GM21367 (cell line): ENCODE measurements around the gene RPP25L.

Source experiments
- ATAC-seq: cut with Tn5 transposase; IDR thresholded peaks from one replicate; pipeline ENCODE4 v1.9.1; 2021; ENCODE audit not compliant: unreplicated experiment

Gene RPP25L

DNA sequence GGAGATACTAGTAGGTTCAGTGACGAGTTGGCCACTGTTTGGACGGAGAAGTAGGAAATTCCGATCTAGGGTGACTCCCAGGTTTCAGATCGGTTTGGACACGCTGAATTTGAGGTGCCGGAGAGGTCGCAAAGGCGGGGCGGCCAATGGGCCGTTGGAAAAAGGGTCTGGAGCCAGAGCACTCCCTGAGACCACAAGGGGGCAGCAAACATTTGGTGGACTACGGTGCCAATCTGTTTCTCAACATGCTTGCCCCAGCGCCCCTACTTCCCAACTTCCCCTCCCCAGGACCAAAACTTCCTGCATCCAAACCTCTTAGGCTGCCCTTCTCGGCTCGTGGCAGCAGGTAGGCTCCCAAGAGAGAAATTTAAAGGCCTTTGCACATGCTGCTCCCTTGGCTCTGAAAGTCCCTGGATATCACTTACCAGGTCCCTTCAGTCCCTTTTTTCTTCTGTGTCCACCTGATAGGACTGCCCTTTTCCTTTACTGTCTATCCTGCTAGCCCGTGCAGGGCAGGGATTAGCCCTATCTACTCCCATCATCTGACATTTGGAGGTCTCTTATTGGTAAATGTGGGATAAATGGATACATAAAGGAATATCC lies 992 bp upstream of the RPP25L start:
- ATAC-seq: peak; percentile 43

DNA sequence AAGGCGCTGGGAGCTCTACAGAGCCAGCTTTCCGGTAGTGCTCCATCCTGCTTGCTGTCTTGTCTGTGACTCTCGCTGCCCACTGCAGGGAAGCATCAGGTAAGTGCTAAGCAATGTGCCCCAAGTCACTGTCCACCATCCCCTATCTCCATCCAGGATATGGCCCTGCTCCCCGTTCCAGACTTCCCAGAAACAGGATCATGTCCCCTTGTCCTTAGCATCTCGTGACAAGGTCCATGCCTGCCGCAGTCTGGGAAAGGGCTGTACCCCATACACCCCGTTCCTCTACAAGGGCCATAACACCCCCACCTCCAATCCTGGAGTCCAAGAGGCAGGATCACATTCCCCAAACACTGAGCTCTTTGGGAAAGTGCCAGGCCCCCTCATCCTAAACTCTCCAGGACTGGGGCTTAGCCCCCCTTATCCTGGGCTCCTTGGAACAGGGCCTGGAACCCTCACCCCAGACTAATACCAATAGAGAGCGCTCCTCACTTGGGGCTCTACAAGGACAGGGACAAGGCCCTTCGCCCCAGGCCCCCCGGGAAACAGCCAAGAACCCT lies 566 bp downstream of the RPP25L start:
- ATAC-seq: no peak

DNA sequence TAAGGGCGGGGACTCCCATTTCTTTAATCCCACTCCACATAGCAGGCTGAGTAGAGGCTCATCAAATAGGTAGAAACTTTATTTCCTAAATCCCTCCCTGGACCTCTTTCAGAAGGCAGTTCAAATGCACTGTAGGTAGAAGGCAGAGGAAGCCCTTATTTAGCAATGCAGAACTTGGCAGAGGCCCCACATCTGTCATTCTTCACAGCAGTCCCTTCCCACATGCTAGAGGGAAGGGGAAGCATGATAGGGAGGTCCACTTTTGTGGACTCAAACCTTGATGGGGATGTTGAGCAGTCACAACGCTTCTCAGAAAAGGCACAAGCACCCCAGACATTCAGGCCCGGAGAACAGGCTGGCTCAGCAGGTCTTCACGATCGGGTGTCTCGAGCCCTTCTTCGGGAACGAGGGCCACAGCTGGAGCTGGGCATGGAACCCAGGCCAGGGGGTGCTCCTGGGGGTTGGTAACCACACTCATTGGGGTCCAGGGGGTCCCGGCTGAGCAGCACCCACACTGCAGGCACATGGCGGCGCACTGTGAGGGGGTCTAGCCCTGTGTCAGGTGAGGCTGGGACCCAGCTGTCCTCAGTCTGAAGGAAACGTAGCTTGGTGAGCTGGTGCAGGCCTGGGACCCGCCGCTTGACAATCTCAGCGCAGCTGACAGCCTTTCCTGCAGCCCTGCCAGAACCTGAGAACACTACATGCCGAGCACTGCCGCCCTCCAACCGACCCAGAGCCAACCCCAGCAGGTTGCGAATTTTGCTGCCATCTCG lies 1.3 kb downstream of the RPP25L start:
- no peak for ATAC-seq

DNA sequence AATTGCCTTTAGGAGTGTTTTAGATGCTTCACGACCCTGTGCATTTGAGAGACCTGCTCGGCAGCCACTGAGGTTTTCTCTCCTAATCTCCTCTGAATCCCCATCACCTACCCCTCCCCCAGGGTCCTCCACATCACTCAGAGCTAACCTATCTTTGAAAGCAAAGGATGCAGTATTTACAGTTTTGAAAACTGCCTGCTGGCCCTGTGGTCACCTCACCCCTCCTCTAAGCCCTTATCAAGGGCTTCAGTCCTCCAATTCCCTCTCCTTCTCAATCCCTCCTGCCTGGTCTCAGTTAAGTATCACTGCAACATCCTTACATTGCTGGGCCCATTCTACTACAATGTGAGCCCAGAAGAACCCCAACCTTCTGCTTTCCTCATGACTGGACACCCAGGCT lies 4.6 kb downstream of the RPP25L start:
- no peak for ATAC-seq

DNA sequence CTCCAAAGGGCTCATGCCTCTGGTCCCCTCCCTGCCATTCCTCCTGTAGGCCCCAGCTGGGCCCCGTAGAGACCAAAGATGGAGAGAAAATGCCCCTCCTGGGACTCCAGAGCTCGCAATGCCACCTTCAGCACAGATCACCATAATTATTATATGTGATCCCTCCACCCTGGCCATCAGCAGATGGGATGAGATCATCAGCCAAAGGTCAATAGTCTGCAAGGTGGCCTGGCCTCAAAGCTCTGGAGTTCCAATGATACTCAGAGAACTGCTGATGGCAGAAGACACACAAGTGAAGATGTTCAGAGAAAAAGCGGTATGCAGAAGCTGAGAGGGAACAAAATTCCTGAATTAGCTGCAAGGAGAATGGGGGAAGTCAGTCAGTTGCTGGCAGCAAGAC lies 5.0 kb downstream of the RPP25L start:
- no peak for ATAC-seq

DNA sequence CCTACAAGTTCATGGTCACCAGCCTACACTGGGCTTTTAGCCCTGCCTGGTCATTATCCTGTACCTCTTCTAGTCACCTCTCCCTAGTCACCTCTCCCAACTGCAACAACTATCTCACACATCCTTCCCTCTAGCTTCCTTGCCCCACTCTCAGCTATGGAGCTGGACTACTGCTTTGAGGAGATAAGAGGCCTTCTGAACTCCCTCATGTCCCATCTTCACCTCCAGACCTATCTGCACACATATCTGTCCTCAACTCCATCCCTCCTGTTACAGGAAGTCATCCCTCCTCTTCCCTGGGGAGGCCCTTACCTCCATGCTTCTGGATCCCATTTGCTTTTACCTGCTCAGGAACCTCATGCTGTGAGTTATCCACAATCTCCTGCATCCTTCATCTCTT lies 5.7 kb downstream of the RPP25L start:
- ATAC-seq: no peak

DNA sequence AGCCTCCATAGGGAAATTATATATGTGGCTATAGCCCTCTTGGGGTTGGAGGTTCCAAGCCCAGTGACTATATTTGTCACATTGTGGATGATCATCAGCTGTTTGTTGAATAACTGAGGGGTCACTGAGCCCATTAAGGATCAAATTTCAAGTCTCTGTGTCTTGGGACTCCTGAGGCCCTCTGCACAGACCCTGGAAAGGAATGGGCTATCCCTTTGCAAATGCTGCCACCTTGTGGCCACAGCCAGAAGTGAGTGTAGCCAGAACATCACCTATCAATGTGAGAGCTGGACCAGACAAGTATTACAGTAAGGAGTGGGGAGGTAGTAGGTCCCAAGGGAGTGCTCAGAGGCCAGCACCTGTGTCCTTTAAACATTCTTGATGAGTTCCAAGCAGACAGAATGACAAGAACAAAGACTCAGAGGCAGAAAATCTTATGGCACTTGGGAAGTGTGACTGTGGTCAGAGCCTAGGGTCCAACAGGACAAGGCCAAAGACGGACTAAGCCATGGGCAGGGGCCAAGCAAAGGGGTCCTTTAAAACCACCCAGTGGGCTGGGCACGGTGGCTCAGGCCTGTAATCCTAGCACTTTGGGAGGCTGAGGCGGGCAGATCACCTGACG lies 8.2 kb downstream of the RPP25L start:
- ATAC-seq: no peak

DNA sequence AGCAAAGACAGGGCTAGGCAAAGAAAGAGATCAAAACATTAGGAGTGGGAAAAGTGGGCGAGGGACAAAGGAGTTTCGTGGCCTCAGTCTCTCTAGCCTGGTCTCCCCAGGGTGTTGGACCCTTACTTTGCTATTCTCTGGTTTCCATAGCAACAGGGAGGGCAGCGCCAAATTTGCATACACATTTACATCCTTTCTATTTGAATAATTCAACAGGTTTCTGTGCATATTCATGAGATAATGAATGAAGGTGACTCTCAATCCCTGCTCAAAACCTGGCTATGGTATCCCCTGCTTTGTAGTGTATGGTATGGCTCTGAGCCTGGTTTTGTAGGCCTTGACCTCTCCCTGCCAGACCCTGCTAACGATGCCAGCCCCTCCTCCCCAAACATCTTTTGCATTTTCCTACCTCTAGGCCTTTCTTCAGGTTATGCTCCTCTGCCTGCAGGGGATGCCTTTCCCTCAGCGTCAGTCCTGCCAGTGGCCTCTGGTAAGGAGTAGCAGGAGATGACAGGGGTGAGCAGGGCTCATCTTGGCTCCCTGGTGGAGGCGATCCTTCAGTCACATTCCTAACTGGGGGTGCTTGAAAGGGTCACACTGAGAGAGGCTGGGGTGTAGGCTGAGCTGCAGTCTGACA lies 9.8 kb downstream of the RPP25L start:
- no peak for ATAC-seq

DNA sequence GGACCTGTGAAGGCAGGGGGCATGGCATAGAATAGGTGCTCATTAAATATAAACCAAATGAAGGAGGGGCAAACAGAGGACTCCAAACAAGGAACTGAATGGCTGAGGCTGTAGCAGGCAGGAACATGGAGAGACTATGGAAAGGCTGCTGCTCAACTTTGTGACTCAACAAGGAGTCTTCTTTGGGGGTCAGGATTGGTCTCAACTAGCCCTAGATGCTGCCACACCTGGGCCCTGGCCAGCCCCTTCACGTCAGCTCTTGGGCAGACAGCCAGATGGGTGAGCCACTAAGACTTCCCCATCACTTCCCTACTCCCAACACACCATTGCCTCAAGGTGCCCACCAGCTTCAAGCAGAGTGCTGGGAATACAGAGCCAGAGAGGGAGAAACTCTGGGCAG lies 11.0 kb downstream of the RPP25L start:
- no peak for ATAC-seq

DNA sequence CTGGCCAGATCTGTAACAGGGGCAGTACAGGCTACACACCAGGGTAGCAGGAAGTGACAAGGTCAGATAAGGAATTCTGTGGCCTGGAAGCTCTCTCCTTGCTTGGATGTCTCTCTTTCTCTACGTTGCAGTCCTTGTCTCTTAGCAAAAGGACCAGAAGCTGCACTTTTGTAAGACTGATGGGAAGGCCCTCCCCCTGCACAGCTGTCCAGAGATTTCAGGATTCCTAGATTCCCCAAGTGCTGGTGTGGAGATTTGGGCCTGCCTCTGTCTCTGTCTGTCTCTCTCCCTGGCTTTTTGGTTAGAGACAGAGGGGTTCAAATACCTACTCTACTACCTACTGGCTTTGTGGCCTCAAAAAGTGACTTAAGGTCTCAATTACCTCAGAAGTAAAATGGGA lies 12.4 kb downstream of the RPP25L start:
- ATAC-seq: no peak

DNA sequence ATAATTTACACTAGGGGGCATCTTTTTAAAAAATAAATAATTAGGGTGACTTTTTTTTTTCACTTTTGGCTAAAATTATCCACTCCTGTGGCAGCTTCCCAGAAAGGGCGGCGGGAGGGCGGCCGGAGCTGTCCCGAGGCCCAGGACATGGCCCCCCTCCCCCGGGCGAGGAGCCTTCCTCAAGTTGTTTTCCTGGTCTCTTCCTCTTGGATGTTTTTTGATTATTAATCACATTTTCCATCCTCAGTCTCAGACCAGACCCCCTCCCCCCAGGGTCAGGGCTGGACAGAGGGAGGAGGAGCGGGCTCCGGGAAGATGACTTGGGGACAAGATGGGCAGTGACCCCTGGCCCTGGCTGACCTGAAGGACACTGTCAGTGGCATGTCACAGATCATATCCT lies 17.7 kb downstream of the RPP25L start:
- ATAC-seq: no peak

DNA sequence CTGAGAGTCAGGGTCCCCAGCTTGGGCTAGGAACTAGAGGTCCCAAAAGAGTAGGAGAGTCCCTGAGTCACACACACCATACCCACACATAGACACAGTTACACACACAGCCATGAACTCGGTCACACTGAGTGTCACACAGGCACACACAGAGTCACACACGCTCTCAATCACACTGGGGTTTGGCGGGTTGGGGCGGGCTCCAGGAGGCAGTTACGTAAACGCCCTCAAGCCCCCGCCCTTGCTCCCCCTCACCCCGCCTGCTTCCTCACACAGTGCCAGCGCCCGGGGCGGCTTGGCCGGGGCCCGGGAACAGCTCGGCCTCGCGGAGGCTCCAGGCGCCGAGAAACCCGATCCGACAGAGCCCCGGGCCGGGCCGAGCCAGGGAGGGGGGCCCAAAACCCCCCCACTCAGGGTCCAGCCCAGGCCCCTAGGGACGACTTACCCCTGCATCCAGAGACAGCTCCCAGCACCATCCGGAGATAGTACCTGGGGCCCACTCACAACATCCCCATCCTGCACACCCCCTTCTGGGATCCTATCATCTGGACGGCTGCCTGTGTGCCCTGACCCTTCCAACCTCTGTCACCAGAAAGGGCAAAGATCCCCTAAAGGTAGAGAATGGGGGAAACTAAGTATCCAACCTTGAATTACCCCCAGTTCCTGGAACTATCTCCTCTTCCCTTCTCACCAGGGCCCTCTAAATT lies 18.8 kb downstream of the RPP25L start:
- no peak for ATAC-seq

DNA sequence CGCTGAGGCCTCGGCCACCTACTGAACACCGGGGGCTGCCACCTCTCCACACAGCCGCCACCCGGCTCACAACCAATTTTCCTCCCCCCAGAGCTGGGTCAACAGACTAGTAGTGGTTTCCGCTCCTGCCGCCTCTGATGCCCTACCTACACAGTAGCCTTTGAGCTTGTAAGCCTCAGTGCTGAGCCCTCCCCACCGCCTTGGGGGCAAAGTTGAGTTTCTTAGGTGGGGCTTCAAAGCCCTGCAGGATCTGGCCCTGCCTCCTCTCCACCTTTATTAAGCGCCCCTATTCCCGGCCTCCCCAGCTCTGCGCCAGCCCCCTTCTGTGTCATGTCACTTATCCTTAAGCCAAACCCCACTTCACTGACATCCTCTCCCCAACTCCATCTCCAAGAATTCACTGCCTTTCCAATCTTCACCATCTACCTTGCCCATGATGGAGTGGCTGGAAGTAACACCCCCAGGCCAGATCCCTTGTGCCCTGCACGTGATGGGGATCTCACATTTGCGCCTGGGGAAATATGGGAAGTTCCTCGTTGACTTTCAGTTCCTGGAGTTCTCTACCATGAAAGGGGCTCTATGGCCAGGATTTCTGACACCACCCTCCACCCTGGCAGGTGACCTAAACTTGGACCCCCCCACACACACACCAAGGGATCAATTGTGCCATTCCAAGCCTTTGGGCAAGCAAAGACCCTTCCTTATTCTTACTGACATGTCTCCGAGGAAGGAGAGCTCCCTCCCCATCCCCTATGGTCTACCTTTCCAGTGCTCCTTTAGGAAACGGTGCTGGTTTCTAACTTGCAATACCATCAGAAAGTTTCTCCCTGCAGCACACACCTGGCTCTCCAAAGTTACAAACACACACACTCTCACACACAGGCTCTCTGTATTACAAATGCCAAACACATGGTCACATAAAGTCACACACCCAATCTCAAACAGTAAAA lies 19.7 kb downstream of the RPP25L start:
- no peak for ATAC-seq

DNA sequence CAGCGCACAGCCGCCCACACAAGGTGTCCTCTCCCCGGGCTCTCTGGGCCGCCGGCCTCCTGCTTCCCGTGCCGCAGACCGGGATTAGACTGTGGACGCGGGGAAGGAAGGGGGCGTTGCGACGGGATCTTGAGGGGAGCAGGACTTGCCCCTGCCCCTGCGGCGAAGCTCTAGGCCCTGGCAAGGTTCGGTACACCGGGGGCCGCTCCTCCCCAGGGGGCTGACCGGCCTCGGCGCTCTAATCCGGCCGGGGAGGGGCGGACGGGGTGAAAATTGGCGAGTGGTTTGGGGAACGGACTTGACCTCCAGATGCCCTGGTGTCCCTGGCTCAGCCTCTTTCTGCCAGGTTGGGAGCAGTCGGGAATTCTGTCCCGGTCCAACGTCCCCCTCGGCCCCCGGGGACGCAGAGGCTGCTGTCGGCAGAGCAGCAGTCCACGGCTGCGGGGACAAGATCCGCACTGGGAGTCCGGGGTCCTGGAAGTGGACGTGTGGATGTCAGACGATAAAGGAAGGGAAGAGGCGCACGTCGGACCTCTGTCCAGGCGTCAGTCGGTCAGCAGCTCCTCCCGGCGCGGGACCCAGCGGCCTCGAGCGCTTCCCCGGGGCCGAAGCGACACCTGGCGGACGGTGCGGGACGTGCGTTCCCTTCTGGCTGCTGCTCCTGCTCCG lies 20.5 kb downstream of the RPP25L start:
- ATAC-seq: peak; percentile 57

DNA sequence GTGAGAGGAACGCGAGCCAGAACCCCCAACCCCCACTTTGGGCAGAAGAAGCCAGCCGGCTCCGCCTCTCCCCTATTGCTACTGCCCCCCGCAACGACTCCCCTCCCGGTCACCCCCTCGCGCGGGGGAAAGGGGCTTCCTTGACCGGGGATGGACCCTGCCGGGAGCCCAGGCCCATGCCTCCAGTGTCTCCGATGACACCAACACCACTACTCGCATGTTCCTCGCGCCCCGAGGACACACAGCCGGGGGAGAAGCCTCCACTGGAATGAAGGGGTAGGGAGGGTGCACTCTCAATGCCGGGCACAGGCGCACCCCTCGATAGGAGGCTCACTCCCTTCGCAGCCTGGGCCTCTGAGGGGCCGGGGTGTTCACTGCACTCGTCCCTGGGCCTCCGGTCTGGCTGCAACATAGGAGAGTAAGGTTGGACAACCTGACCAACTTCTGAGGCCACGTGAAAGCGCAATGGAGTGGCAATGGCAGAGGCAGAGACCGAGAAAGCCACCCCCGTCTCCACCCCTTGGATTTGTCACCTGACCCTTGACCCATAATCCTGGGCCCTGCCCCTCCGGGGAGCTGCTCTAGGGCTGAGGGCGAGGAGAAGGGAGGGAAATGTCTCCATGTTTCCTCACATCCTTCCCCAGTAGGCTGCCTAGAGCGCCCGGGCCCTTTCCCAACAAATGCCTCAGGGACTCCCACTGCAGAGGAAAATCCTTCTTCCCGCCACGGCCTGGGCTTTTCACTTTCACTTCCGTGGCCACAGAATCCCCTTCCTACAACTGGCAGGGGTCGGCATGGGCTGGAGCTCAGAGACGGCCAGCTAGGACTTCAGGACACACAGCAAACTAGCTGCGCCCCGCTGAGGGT lies 21.3 kb downstream of the RPP25L start:
- no peak for ATAC-seq

DNA sequence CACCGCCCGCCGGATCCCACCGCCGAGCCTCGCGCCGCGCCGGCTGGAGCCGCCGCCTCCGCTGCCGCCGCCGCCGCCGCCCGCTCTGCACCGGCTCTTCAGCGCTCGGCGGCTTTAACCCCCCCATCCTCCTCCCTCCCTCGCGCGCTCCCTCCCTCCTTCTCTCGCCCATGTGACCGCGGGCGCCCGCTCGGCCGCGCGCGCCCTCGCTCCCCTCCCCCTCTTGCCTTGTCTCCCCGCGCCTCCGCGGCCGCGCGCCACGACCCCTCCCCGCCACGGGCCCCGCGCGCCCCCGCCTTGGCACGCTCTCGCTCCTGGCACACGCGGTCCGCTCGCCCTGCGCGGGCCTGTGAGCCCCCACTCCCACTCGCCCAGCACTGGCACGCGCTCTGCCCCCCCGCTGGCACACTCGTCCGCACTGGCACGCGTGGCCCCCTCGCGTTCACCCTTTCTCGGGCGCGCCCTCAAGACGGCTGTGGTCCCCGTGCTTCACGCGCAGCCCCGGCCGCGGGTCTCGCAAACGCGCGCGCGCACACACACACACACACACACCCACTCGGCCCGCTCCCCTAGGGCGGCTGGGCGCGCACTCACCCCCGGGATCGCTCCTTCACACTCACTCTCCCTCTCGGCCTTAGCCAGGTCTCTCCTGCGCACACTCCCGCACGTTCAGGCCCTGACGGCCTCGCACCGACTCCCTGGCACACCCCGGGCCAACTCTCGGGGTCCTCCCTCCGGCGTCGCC lies 22.1 kb downstream of the RPP25L start, which contains the start of gene CNTFR:
TSS of gene CNTFR (minus strand) at position 89 of the 745 bp plus-strand sequence. CDS start 20,743 bp downstream, outside the sequence.
- no peak for ATAC-seq
